Dendritic cell treated with granulocyte-macrophage colony-stimulating factor and Interleukin-4, amounts not matched to agents 40 ng/mL and 50 ng/mL, for 4 days (primary cell): Measurements from ENCODE around the gene SLC25A30.
"Not testable (repeated sequence)": the region's sequence is repeated elsewhere in the genome, so short reads cannot be mapped to it uniquely, and the experiment has no call there.

ENCODE experiments used
- H3K27ac Mint-ChIP-seq: one replicate; pipeline ENCODE4 v1.8.0; 2022; ENCODE audit warnings: mild to moderate bottlenecking, mixed read lengths
- H3K27me3 Mint-ChIP-seq: one replicate; pipeline ENCODE4 v1.8.0; 2022; ENCODE audit warnings: mild to moderate bottlenecking, mixed read lengths
- H3K36me3 Mint-ChIP-seq: one replicate; pipeline ENCODE4 v1.8.0; 2022; ENCODE audit warnings: low read depth, mixed read lengths
- H3K4me1 Mint-ChIP-seq: one replicate; pipeline ENCODE4 v1.8.0; 2022; ENCODE audit warnings: low read depth, mixed read lengths
- H3K4me3 Mint-ChIP-seq: one replicate; pipeline ENCODE4 v1.8.0; 2022; ENCODE audit warnings: mild to moderate bottlenecking, moderate library complexity, mixed read lengths
- H3K9me3 Mint-ChIP-seq: one replicate; pipeline ENCODE4 v1.8.0; 2022; ENCODE audit warnings: mixed read lengths
- intact Hi-C: fragments of 100-400 bp; cut with micrococcal nuclease; formaldehyde crosslinking; loops from one replicate; pipeline ENCODE4 v1.15.0; 2022

The SLC25A30 gene

DNA sequence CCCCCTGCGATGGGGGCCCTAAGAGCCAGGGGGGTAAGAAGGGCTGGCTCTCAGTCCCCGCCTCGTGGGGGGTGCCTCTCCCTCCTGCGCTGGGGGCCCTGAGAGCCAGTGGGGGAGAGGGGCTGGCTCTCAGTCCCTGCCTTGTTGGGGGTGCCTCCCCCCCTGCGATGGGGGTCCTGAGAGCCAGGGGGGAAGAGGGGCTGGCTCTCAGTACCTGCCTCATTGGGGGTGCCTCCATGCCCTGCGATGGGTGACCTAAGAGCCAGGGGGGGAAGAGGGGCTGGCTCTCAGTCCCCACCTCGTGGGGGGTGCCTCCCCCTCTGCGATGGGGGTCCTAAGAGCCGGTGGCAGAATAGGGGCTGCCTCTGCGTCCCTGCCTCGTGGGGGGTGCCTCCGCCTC lies 40.9 kb downstream of the SLC25A30 start:
- intact Hi-C loops = loop anchor here (10.0 kb wide), 2 partner anchors 87 to 117 kb away; partner anchors contain the start of gene COG3
- H3K9me3 Mint-ChIP-seq, H3K4me3 Mint-ChIP-seq, H3K36me3 Mint-ChIP-seq, H3K27me3 Mint-ChIP-seq, H3K4me1 Mint-ChIP-seq, H3K27ac Mint-ChIP-seq: not testable (repeated sequence)

DNA sequence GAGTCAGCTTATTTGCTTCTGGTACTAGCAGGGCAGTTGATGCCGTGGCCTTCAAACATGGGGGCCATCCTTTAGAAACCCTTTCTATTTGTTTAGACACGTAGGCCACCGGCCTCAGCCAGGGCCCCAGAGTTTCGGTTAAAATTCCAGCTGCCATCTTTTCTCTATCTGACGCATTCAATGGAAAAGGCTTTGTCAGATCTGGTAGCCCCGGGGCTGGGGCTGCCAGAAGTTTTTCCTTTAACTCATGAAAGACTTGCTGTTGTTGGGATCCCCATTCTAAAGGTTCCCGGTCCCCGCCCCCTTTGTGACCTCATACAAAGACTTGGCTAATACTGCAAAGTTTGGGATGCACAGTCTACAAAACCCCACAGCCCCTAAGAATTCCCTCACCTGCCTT lies 41.5 kb downstream of the SLC25A30 start:
- not testable (repeated sequence) for H3K9me3 Mint-ChIP-seq, H3K27ac Mint-ChIP-seq, H3K36me3 Mint-ChIP-seq, H3K27me3 Mint-ChIP-seq, H3K4me3 Mint-ChIP-seq
- intact Hi-C loops = loop anchor here (10.0 kb wide), 2 partner anchors 88 to 118 kb away; partner anchors contain the start of gene COG3
- H3K4me1 Mint-ChIP-seq = peaks cover 11% of the 10 kb centered on the region

DNA sequence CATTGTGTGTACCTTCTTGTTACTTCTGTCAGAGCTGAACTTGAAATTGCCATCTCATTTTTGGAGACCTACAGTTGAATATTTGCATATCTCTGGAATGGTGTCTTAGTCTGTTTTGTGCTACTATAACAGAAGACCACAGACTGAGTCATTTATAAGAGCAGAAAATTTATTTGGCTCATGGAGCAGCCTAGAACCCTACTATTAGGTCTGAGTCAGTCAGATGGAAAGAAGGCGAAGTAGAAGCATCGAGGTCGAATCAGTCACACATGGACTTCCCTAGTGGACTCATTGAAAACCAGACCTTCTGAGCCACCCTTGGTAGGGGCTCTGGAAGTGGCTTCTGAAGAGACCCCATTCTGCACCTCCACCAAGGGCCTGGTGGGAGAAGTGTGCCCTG lies 43.3 kb downstream of the SLC25A30 start:
- intact Hi-C loops = loop anchor here (10.0 kb wide), 2 partner anchors 90 to 120 kb away; partner anchors contain the start of gene COG3

DNA sequence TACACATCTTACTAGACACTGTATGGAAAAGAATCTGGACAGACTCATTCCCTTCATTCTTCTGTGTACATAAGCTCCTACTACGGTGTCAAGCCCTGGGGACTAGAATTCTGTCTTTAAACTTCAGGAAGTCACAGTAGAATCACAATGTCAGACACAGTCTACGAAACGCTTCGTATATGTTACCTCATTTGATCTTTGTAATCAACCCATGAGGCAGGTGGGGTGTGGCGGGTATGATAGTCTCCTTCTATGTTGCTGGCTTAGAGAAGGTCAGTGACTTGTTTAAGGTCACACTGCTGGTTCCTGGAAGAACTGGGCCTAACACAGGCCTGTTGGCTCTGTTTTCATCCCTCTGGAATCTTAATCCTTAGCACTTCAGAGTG lies 45.0 kb downstream of the SLC25A30 start:
- intact Hi-C loops = loop anchor here (10.0 kb wide), 2 partner anchors 92 to 122 kb away; partner anchors contain the start of gene COG3
- no peaks in the 10 kb centered on the region for H3K9me3 Mint-ChIP-seq
- peaks cover 17% of the 10 kb centered on the region for H3K4me1 Mint-ChIP-seq
- no peak overlapping the region for H3K4me3 Mint-ChIP-seq
- H3K27ac Mint-ChIP-seq = no peak overlapping the region
- H3K27me3 Mint-ChIP-seq = peaks cover 11% of the 10 kb centered on the region
- H3K36me3 Mint-ChIP-seq = peaks cover 6% of the 10 kb centered on the region

More for the DNA sequence above, 43.3 kb downstream of the SLC25A30 start:
- Mint-ChIP-seq H3K27ac (no peak overlapping the region), H3K4me3 (no peak overlapping the region), H3K36me3 (peaks cover 3% of the 10 kb centered on the region), H3K27me3 (peaks cover 11% of the 10 kb centered on the region), H3K4me1 (peaks cover 11% of the 10 kb centered on the region), H3K9me3 (no peaks in the 10 kb centered on the region)

DNA sequence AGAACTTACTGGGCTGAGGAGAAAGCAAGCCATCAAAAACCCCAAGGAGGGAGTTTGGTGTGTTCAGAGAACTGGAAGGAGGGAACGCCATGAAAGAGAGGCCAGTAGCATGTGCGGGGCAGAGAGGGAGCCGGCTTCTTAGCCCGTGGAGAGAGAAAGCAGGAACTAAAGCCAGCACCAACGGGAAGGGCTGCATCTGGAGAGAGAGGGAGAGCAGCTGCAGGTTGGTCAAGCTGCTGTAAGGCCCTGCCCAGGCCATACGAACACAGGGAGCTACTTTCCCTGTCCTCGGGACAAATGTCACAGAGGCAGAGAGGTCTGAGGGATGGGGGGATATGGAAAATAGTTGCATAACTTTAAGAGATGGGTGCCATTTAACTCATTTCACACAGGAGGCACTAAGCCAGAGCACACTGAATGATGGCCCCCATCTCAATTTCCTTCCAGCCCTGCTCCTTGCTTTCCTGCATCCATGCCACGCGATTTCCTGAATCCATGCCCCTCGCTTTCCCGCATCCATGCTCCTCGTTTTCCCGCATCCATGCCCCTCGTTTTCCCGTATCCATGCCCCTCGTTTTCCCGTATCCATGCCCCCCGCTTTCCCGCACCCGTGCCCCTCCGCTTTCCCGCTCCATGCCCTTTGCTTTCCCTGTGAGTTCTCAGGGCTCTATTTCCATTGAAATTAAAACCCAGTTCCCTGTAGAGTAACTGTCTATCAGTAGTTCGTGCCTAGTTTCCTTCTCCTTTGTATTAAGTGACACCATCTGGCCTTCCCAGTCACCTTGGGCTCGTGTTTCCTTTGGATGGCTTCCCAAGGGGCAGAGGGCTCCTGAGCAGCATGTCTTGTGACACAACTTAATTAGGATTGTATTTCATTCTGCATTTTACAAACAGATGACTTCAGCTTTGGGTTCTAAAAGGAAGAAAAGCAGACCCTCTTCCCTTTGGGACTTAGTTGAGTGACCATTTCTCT lies 45.7 kb downstream of the SLC25A30 start:
- Mint-ChIP-seq H3K27ac (no peak overlapping the region), H3K36me3 (peaks cover 6% of the 10 kb centered on the region), H3K27me3 (peaks cover 11% of the 10 kb centered on the region)

DNA sequence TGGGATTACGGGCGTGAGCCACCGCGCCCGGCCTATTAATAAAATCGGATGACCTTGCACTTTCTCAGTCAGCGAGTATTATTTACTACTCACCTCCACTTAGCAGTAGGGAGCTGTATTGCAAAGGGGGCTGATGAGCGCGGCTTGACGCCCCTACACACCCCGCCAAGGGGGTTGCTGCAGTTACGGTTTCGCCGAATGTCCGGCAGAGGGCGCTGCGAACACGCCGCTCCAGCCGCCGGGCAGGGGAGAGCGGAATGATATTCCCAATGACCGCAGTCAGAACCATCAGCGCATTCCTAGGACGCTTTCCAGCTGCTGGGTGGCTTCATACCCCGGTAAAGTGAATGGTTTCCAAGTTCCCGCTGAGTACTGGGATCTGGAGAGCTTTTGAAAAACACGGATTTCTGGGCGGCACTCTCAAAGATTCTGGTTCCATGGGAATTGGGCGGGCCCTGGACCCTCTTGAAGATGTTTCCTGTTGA lies 47.2 kb downstream of the SLC25A30 start:
- Mint-ChIP-seq H3K9me3 (no peaks in the 10 kb centered on the region), H3K36me3 (peaks cover 6% of the 10 kb centered on the region), H3K27ac (peak overlapping the region; percentile 35), H3K27me3 (peaks cover 11% of the 10 kb centered on the region), H3K4me3 (no peak overlapping the region), H3K4me1 (peaks cover 27% of the 10 kb centered on the region)
- intact Hi-C loops = loop anchor here (10.0 kb wide), 2 partner anchors 94 to 124 kb away; partner anchors contain the start of gene COG3

More for the DNA sequence above, 45.7 kb downstream of the SLC25A30 start:
- H3K9me3 Mint-ChIP-seq = no peaks in the 10 kb centered on the region
- no peak overlapping the region for H3K4me3 Mint-ChIP-seq
- intact Hi-C loops = loop anchor here (10.0 kb wide), 2 partner anchors 92 to 122 kb away; partner anchors contain the start of gene COG3
- H3K4me1 Mint-ChIP-seq = peaks cover 20% of the 10 kb centered on the region

DNA sequence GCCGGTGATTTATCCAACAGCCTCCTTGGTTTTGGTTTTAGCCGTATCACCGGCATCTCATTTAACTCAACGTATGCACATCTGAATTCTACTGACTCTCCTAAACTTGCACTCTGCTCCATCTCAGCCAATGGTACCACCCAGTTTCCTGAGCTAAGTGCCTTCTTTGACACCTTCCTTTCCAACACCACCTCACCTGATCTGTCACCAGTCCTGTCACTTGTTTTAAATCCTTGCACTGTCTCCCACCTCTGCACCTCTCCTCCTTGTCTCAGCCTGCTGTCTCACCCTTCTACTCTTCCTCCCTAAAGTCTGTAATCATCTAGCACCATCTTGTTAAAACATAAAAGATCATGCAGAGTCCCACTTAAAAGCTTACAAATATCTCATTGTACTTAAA lies 49.1 kb downstream of the SLC25A30 start:
- Mint-ChIP-seq H3K4me1 (peaks cover 27% of the 10 kb centered on the region), H3K4me3 (no peak overlapping the region), H3K36me3 (peaks cover 17% of the 10 kb centered on the region), H3K27me3 (peaks cover 11% of the 10 kb centered on the region), H3K9me3 (no peaks in the 10 kb centered on the region), H3K27ac (no peak overlapping the region)
- intact Hi-C loops = no loop called here

DNA sequence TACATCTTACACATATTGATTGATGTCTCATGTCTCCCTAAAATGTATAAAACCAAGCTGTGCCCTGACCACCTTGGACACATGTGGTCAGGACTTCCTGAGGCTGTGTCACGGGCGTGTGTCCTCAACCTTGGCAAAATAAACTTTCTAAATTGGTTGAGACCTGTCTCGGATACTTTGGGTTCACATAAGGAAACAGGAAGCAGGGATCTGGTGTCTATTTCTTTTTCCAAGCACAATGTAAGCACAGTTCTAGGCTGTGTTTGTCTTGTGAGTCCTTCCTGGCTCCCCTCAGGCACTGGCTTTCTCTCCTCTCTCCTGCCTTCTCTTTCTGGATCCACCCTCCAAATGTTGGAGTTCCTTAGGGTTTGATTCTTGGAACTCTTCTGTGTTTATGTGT lies 49.6 kb downstream of the SLC25A30 start:
- Mint-ChIP-seq H3K27me3 (peaks cover 11% of the 10 kb centered on the region), H3K4me1 (peaks cover 31% of the 10 kb centered on the region), H3K4me3 (no peak overlapping the region), H3K27ac (no peak overlapping the region), H3K36me3 (peaks cover 22% of the 10 kb centered on the region), H3K9me3 (peaks cover 5% of the 10 kb centered on the region)
- intact Hi-C loops = no loop called here

DNA sequence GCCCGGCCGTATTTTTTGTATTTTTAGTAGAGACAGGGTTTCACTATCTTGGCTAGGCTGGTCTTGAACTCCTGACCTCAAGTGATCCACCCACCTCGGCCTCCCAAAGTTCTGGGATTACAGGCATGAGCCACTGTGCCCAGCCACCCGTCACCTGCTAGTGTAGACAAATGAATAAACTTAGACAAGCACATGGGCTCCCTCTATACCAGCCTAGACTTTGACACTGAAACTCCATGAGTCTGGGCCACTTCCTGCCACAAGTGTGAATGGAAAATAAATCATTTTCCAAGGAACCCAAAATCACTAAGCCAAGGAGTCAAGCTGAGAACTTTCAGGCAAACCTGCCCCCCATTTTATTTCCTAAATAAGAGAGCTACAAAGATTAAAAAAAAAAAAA lies 50.2 kb downstream of the SLC25A30 start:
- Mint-ChIP-seq H3K9me3 (peaks cover 8% of the 10 kb centered on the region), H3K27me3 (peaks cover 11% of the 10 kb centered on the region), H3K4me1 (peaks cover 37% of the 10 kb centered on the region), H3K36me3 (peaks cover 25% of the 10 kb centered on the region), H3K4me3 (no peak overlapping the region), H3K27ac (peak overlapping the region; percentile 66)
- intact Hi-C loops = no loop called here

DNA sequence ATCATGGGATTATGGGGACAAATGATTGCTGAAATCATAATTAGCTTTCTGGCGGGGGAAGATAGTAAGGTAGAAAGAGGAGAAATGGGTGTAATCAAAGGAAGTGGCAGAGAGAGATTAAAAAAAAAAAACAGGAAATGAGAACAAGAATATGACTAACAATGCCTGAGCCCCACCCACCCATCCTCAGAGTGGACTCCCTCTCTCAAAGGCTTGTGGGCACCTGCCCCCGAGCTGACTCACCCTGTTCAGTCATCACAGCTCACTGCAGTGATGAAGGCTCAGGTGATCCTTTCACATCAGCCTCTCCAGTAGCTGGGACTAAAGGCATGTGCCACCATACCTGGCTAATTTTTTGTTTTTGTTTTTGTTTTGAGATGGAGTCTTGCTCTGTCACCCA lies 50.8 kb downstream of the SLC25A30 start:
- intact Hi-C loops = no loop called here
- peak overlapping the region; percentile 66 for H3K27ac Mint-ChIP-seq
- H3K27me3 Mint-ChIP-seq = peaks cover 11% of the 10 kb centered on the region
- peaks cover 31% of the 10 kb centered on the region for H3K36me3 Mint-ChIP-seq
- no peak overlapping the region for H3K4me3 Mint-ChIP-seq
- H3K4me1 Mint-ChIP-seq = peaks cover 39% of the 10 kb centered on the region
- peaks cover 8% of the 10 kb centered on the region for H3K9me3 Mint-ChIP-seq

DNA sequence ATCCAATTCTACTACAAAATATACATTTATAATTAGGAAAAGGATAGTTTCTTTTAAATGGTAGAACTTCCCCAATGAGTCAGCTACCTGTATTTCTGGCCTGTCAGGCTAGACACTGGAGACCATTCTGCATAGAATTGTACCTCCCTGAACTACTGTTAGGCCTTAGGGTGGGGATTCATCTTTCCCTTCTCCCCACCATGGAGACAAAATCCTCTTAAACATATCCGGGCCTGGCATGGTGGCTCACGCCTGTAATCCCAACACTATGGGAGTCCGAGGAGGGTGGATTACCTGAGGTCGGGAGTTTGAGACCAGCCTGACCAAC lies 52.7 kb downstream of the SLC25A30 start:
- Mint-ChIP-seq H3K36me3 (peaks cover 46% of the 10 kb centered on the region), H3K4me1 (peaks cover 42% of the 10 kb centered on the region), H3K9me3 (peaks cover 16% of the 10 kb centered on the region), H3K27me3 (no peaks in the 10 kb centered on the region), H3K4me3 (no peak overlapping the region), H3K27ac (no peak overlapping the region)
- intact Hi-C loops = no loop called here

DNA sequence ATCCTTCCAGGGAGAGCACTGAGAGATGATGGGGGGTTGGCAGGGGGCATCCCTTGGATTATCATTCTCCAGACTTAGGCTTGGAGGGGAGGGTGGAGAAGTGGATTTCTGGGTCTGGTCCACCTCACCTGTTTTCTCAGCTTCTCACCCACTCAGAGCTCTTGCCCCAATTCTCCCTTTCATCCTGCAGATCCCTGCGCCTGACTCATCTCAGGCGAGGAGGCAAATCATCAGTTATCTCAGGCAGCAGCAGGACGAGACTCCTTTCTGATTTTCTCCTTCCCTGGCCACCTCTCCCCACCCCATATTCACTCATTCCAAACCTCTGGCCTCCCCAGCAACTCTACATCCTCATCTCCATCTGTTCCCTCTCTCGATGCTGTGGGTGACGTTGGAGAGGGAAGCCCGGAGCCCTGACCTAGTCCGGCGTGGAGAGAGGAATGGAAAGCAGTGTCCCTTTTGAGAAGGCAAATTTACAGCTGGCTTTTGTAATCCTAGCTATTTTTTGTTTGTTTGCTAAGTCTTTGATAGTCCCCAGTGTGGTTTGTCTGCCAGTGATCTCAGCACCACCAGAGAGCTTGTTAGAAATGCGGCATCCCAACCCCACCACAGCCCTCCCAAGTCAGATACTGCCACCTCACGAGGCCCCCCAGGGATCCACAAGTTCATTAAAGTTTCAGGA lies 53.2 kb downstream of the SLC25A30 start:
- H3K36me3 Mint-ChIP-seq = peaks cover 50% of the 10 kb centered on the region
- H3K9me3 Mint-ChIP-seq = peaks cover 16% of the 10 kb centered on the region
- H3K27me3 Mint-ChIP-seq = no peaks in the 10 kb centered on the region
- H3K27ac Mint-ChIP-seq = no peak overlapping the region
- intact Hi-C loops = no loop called here
- no peak overlapping the region for H3K4me3 Mint-ChIP-seq
- peaks cover 42% of the 10 kb centered on the region for H3K4me1 Mint-ChIP-seq

DNA sequence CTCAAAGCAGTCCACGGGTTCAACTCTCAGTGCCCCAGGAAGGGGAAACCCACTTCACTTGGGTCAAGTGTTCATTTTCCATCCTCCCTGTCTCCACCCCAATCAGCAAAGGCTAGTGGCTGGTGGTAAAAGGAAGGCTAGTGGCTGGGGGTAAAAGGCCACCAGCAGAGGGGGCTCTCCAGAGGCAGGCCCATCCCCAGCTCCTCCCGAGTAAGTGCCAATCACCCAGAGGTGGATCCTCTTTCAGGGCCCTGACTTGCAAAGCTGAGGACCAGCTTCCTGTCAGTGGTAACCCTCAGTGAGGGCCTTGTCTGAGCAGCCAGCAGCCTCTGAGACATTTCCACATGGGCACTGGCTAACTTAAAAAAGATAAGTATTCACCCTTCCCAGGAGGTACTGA lies 55.2 kb downstream of the SLC25A30 start:
- no peak overlapping the region for H3K4me3 Mint-ChIP-seq
- peaks cover 16% of the 10 kb centered on the region for H3K9me3 Mint-ChIP-seq
- peak overlapping the region; percentile 31 for H3K27ac Mint-ChIP-seq
- no peaks in the 10 kb centered on the region for H3K27me3 Mint-ChIP-seq
- peaks cover 35% of the 10 kb centered on the region for H3K4me1 Mint-ChIP-seq
- H3K36me3 Mint-ChIP-seq = peaks cover 60% of the 10 kb centered on the region
- intact Hi-C loops = no loop called here
